Measurements from ENCODE around the gene CAPN10.

Gene CAPN10

DNA sequence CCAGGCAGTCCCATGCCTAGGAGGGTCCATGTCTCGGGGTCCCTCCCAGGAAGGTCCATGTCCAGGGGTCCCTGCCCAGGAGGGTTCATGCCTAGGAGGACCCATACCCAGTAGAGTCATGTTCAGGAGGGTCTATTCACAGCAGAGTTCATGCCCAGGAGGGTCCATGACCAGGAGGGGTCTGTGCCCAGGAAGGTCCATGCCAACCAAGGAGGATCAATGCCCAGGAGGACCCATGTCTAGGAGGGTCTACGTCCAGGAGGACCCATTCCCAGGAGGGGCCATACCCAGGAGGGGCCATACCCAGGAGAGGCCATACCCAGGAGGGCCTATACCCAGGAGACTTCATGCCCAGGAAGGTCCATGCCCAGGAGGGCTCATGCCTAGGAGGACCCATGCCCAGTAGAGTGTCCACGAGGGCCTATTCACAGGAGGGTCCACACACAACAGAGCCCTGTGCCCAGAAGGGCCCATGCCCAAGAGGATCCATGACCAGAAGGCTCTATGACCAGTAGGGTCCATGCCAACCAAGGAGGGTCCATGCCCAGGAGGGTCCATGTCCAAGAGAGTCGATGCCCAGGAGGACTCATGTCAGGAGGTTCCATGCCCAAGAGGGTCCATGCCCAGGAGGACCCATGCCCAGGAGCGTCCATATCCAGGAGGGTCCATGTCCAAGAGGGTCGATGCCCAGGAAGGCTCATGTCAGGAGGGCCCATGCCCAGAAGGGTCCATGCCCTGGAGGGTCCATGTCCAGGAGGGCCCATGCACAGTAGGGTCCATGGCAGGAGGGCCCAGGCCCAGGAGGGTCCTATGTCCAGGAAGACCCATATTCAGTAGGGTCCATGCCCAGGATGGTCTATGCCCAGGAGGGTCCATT is 48.8 kb downstream of the CAPN10 start:
- no peak for DNase-seq (ENCODE audit: low read depth)
- no peak overlapping the region for H3K4me3 ChIP-seq (ENCODE audit: control insufficient read depth, low read depth, low read length)
- TF ChIP-seq CTCF (conservative IDR thresholded peaks at IDR 0.05; ENCODE audit: control insufficient read depth, insufficient read depth, low read depth, low read length) = no peak

DNA sequence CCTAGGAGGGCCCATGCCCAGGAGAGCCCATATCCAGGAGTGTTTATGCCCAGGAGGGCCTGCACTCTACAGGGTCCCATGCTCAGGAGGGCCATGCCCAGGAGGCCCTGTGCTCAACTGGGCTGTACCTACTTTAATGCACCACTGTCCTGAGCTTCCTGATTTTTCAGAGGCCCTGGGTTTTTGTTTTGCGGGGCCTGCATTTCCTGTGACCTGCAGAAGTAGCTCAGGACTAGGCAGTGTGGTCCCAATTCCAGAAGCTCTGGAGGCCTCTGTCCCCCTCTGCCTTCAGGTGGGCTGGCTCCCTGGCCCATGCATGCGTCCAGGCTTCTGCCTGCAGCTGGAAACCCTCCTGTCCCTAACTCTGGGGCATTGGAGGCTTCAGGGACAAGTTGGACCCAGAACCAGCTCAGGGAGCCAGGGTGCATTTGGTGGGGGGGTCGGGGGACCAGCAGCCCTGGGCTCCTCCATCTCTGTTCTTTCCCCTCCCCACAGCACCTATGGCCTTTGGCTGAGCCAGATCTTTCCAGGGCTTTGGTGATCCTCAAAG is 49.5 kb downstream of the CAPN10 start:
- no peak for DNase-seq (ENCODE audit: low read depth)
- no peak overlapping the region for H3K4me3 ChIP-seq (ENCODE audit: control insufficient read depth, low read depth, low read length)
- no peak for TF ChIP-seq CTCF (conservative IDR thresholded peaks at IDR 0.05; ENCODE audit: control insufficient read depth, insufficient read depth, low read depth, low read length)

GRCh38 chr2:240636563-240637115 is 50.1 kb downstream of the CAPN10 start:
- H3K4me3 ChIP-seq (ENCODE audit: control insufficient read depth, low read depth, low read length) = no peak overlapping the region
- no peak for DNase-seq (ENCODE audit: low read depth)
- TF ChIP-seq CTCF (conservative IDR thresholded peaks at IDR 0.05; ENCODE audit: control insufficient read depth, insufficient read depth, low read depth, low read length) = no peak

DNA sequence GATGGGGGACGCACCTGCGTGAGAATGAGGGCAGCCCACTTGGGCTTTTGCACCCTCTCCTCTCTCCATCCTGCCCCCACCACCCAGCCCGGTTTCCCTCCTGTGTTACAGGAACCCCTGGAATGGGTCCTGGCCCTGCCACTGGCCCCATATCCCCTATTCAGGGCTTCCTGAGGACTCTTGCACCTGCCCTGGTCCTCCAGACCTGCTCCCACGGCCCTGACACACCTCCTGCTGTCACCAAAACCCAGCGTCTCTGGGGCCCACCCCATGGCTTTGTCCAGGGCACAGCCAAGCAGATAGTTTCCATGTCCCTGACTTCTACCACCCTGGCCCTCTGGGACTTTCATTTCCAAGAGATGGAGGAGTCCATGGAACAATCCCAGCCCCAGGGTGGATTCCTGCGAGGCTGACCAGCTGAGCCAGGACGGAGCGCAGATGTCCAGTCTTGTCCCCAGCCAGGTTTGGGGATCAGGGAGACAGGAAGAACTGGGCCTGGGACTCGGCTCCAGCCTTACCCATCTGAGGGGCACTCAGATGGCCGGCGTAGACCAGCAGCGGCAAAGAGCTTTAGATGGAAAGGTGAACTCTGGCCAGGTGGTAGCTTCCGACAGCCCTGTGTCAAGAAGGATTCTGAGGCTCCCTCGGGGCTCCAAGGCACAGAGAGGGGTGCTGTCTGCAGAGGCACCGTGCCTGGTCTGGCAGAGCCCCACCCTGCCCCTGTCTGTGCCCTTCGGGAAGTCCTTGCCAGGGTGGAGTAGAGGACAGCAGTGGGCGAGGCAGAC is 50.8 kb downstream of the CAPN10 start:
- H3K4me3 ChIP-seq (ENCODE audit: control insufficient read depth, low read depth, low read length) = no peak overlapping the region
- TF ChIP-seq CTCF (conservative IDR thresholded peaks at IDR 0.05; ENCODE audit: control insufficient read depth, insufficient read depth, low read depth, low read length) = no peak
- DNase-seq (ENCODE audit: low read depth) = no peak

DNA sequence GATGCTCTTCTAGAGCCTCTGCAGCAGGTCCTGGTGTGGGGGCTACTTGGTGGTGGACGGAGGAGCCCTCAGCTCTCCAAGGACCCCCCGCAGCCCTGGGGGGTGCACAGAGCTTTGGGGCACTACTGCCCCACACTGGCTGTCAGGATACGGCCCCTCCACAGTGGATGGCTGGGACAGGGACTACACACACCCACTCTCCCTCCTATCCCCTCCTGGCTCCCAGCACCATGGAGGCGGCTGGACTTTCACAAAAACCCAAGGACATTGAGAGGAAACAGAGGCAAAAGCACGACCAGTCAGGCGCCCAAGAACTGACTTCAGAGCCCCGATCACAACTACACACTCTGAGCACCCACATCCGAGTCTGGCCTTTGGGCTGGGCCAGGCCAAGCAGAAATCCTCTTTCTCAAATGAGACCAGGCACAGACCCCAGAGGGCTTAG is 51.4 kb downstream of the CAPN10 start:
- no peak for TF ChIP-seq CTCF (conservative IDR thresholded peaks at IDR 0.05; ENCODE audit: control insufficient read depth, insufficient read depth, low read depth, low read length)
- DNase-seq (ENCODE audit: low read depth) = no peak
- no peak overlapping the region for H3K4me3 ChIP-seq (ENCODE audit: control insufficient read depth, low read depth, low read length)

GRCh38 chr2:240638512-240639160 is 52.1 kb downstream of the CAPN10 start:
- TF ChIP-seq CTCF (conservative IDR thresholded peaks at IDR 0.05; ENCODE audit: control insufficient read depth, insufficient read depth, low read depth, low read length) = no peak
- no peak overlapping the region for H3K4me3 ChIP-seq (ENCODE audit: control insufficient read depth, low read depth, low read length)
- peak; percentile 12 for DNase-seq (ENCODE audit: low read depth)

All from fibroblast of mammary gland (primary cell).